ENCODE data around the gene TRIM65. TPM values are rescaled to one million over a fixed set of nuclear protein-coding genes. Genes with fewer than 3 reads are reported as not detected.

TRIM65 gene
- total and polyA plus RNA-seq, 2 donors: 14.4 to 20.2 TPM

- no peak for DNase-seq (ENCODE audit: low read depth in 6 of 9, low spot score in 9 of 9)
These were observed 24.8 kb upstream of the TRIM65 start for GRCh38 chr17:75921596-75921995.

GRCh38 chr17:75920045-75920560, 23.4 kb upstream of the TRIM65 start:
- WGBS: 96% methylated on average over 11 of the region's 11 CpGs
- Histone ChIP-seq H3K4me3 (ENCODE audit: low read length in 2 of 2) (no peak overlapping the region), H3K9me3 (ENCODE audit: control insufficient read depth in 2 of 2, insufficient read depth in 1 of 2, low read length in 1 of 2) (no peaks in the 10 kb centered on the region), H3K27ac (ENCODE audit: low read depth in 1 of 2, low read length in 1 of 2) (no peak overlapping the region), H3K36me3 (ENCODE audit: control insufficient read depth in 2 of 2, insufficient read depth in 2 of 2, low read length in 1 of 2) (peaks cover 0 to 31% of the 10 kb centered on the region in 2 donors), H3K4me1 (ENCODE audit: control insufficient read depth in 2 of 2, insufficient read depth in 2 of 2, low read length in 2 of 2) (peaks cover 0 to 3% of the 10 kb centered on the region in 2 donors), H3K27me3 (ENCODE audit: control insufficient read depth in 2 of 2, insufficient read depth in 1 of 2, low read length in 1 of 2) (no peaks in the 10 kb centered on the region)
- no peak for DNase-seq (ENCODE audit: low read depth in 6 of 9, low spot score in 9 of 9)

More at GRCh38 chr17:75921596-75921995, 24.8 kb upstream of the TRIM65 start:
- peaks cover 0 to 3% of the 10 kb centered on the region in 2 donors for H3K4me1 ChIP-seq (ENCODE audit: control insufficient read depth in 2 of 2, insufficient read depth in 2 of 2, low read length in 2 of 2)
- H3K27me3 ChIP-seq (ENCODE audit: control insufficient read depth in 2 of 2, insufficient read depth in 1 of 2, low read length in 1 of 2): no peaks in the 10 kb centered on the region
- WGBS: 98% methylated on average over 15 of the region's 15 CpGs
- peaks cover 11 to 41% of the 10 kb centered on the region in 2 donors for H3K36me3 ChIP-seq (ENCODE audit: control insufficient read depth in 2 of 2, insufficient read depth in 2 of 2, low read length in 1 of 2)
- no peak overlapping the region for H3K27ac ChIP-seq (ENCODE audit: low read depth in 1 of 2, low read length in 1 of 2)
- no peak overlapping the region for H3K4me3 ChIP-seq (ENCODE audit: low read length in 2 of 2)
- H3K9me3 ChIP-seq (ENCODE audit: control insufficient read depth in 2 of 2, insufficient read depth in 1 of 2, low read length in 1 of 2): no peaks in the 10 kb centered on the region

GRCh38 chr17:75919611-75920010, 22.9 kb upstream of the TRIM65 start:
- no peak overlapping the region for H3K4me3 ChIP-seq (ENCODE audit: low read length in 2 of 2)
- WGBS: 97% methylated on average over 22 of the region's 22 CpGs

GRCh38 chr17:75917917-75918445, 21.2 kb upstream of the TRIM65 start:
- Histone ChIP-seq H3K9me3 (ENCODE audit: control insufficient read depth in 2 of 2, insufficient read depth in 1 of 2, low read length in 1 of 2) (no peaks in the 10 kb centered on the region), H3K36me3 (ENCODE audit: control insufficient read depth in 2 of 2, insufficient read depth in 2 of 2, low read length in 1 of 2) (peaks cover 2 to 32% of the 10 kb centered on the region in 2 donors), H3K4me1 (ENCODE audit: control insufficient read depth in 2 of 2, insufficient read depth in 2 of 2, low read length in 2 of 2) (peaks cover 0 to 3% of the 10 kb centered on the region in 2 donors), H3K27me3 (ENCODE audit: control insufficient read depth in 2 of 2, insufficient read depth in 1 of 2, low read length in 1 of 2) (no peaks in the 10 kb centered on the region), H3K27ac (ENCODE audit: low read depth in 1 of 2, low read length in 1 of 2) (no peak overlapping the region), H3K4me3 (ENCODE audit: low read length in 2 of 2) (no peak overlapping the region)
- 97% methylated on average over 31 of the region's 31 CpGs for WGBS
- no peak for DNase-seq (ENCODE audit: low read depth in 6 of 9, low spot score in 9 of 9)

More at GRCh38 chr17:75919611-75920010, 22.9 kb upstream of the TRIM65 start:
- no peak for DNase-seq (ENCODE audit: low read depth in 6 of 9, low spot score in 9 of 9)
- H3K36me3 ChIP-seq (ENCODE audit: control insufficient read depth in 2 of 2, insufficient read depth in 2 of 2, low read length in 1 of 2): peaks cover 2 to 29% of the 10 kb centered on the region in 2 donors
- no peak overlapping the region for H3K27ac ChIP-seq (ENCODE audit: low read depth in 1 of 2, low read length in 1 of 2)
- H3K9me3 ChIP-seq (ENCODE audit: control insufficient read depth in 2 of 2, insufficient read depth in 1 of 2, low read length in 1 of 2): no peaks in the 10 kb centered on the region
- H3K27me3 ChIP-seq (ENCODE audit: control insufficient read depth in 2 of 2, insufficient read depth in 1 of 2, low read length in 1 of 2): no peaks in the 10 kb centered on the region
- H3K4me1 ChIP-seq (ENCODE audit: control insufficient read depth in 2 of 2, insufficient read depth in 2 of 2, low read length in 2 of 2): peaks cover 0 to 3% of the 10 kb centered on the region in 2 donors

DNA sequence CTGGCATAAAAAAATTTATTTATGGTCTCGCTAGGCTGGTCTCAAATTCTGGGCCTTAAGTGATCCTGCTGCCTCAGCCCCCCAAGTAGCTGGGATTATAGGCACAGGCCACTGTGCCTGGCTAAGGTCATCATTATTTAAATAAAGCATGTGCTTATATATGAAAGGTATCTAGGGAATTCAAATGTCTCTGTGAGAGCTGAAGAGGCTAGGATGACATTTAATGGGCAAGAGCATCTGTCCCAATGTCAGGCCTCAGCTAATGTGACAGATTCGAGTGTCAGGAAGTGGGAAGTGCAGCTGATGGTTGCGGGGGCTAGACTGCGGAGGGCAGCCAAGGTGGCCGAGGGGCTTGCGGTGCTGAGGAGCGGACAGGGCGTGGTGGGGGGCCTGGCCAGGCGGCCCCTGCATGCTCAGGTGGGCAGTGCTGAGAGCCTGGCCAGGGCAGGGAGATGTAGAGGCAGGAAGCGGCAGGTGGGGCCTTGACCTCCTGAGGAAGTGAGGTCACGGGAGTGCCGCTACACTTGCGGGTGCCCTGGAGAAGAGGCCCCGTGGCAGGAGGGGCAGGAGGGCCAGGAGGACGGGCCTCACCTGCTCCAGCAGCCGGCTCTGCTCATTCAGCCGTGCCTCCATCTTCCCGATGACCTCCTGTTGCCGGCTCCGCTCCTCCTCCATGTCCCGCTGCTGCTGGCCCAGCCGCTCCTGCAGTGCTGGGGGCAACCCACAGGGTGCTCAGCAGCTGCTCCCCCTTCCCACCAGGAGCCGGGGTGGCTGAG, 20.6 kb upstream of the TRIM65 start:
- Histone ChIP-seq H3K36me3 (ENCODE audit: control insufficient read depth in 2 of 2, insufficient read depth in 2 of 2, low read length in 1 of 2) (peaks cover 2 to 28% of the 10 kb centered on the region in 2 donors), H3K27ac (ENCODE audit: low read depth in 1 of 2, low read length in 1 of 2) (no peak overlapping the region), H3K4me3 (ENCODE audit: low read length in 2 of 2) (no peak overlapping the region), H3K27me3 (ENCODE audit: control insufficient read depth in 2 of 2, insufficient read depth in 1 of 2, low read length in 1 of 2) (no peaks in the 10 kb centered on the region), H3K9me3 (ENCODE audit: control insufficient read depth in 2 of 2, insufficient read depth in 1 of 2, low read length in 1 of 2) (no peaks in the 10 kb centered on the region), H3K4me1 (ENCODE audit: control insufficient read depth in 2 of 2, insufficient read depth in 2 of 2, low read length in 2 of 2) (peaks cover 0 to 3% of the 10 kb centered on the region in 2 donors)
- no peak for DNase-seq (ENCODE audit: low read depth in 6 of 9, low spot score in 9 of 9)
- 86% methylated on average over 23 of the region's 23 CpGs for WGBS

DNA sequence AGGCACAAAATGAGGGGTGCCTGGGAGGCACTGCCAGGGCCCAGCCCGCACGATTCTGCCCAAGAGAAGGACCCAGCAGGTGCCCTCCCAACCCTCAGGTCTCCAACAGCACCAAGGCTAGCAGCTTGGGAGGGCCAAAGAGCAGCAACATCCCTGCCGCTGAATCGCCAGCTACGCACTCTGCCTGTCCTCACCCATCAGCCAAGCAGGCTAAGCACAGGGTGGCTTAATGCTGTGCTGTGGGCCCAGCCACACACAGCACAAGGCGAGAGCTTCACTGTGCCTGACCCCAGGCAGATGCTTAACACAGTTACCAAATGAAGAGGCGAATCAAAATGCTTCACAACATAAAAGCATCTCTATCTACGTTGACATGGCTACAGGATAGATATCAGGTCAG, 18.5 kb upstream of the TRIM65 start:
- no peaks in the 10 kb centered on the region for H3K27me3 ChIP-seq (ENCODE audit: control insufficient read depth in 2 of 2, insufficient read depth in 1 of 2, low read length in 1 of 2)
- no peaks in the 10 kb centered on the region for H3K9me3 ChIP-seq (ENCODE audit: control insufficient read depth in 2 of 2, insufficient read depth in 1 of 2, low read length in 1 of 2)
- H3K4me1 ChIP-seq (ENCODE audit: control insufficient read depth in 2 of 2, insufficient read depth in 2 of 2, low read length in 2 of 2): peaks cover 0 to 5% of the 10 kb centered on the region in 2 donors
- H3K4me3 ChIP-seq (ENCODE audit: low read length in 2 of 2): no peak overlapping the region
- no peak overlapping the region for H3K27ac ChIP-seq (ENCODE audit: low read depth in 1 of 2, low read length in 1 of 2)
- no peak for DNase-seq (ENCODE audit: low read depth in 6 of 9, low spot score in 9 of 9)
- peaks cover 5 to 32% of the 10 kb centered on the region in 2 donors for H3K36me3 ChIP-seq (ENCODE audit: control insufficient read depth in 2 of 2, insufficient read depth in 2 of 2, low read length in 1 of 2)
- WGBS: 86% methylated on average over 8 of the region's 8 CpGs

DNA sequence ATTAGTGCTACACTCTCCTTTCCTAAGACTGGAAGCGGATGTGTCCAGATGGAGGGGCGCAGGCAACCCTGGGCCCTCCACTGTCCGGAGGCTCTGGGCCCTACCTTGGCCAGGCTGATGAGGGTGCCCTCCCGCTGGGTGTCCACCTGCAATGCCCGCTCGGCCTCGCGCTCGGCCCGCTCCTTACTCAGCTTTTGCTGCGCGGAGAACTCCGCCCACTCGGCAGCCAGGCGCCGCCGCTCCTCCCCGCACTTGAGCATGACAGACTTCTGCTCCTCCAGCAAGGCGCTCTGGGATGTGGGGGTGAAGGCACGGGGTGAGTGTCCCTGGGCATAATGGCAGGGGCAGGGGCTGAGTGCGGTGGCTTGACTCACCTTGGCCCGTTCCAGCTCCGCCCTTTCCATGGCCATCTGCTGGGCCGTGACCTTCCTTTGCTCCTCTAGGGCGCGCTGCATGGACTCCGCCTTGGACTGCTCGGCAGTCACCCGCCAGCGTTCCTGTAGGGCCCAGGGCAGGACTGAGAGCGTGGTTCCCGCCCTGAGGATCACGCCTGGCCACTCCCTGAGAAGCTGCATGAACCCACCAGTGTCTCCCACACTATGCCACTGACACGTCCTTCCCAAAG, 18.0 kb upstream of the TRIM65 start:
- WGBS: 98% methylated on average over 34 of the region's 34 CpGs
- DNase-seq (ENCODE audit: low read depth in 6 of 9, low spot score in 9 of 9): no peak
- H3K27ac ChIP-seq (ENCODE audit: low read depth in 1 of 2, low read length in 1 of 2): no peak overlapping the region

GRCh38 chr17:75913537-75914210, 16.9 kb upstream of the TRIM65 start:
- H3K27ac ChIP-seq (ENCODE audit: low read depth in 1 of 2, low read length in 1 of 2): no peak overlapping the region
- whole genome bisulfite sequencing: 98% methylated on average over 32 of the region's 32 CpGs

More for the DNA sequence above, 18.0 kb upstream of the TRIM65 start:
- Histone ChIP-seq H3K4me3 (ENCODE audit: low read length in 2 of 2) (no peak overlapping the region), H3K4me1 (ENCODE audit: control insufficient read depth in 2 of 2, insufficient read depth in 2 of 2, low read length in 2 of 2) (peaks cover 3 to 10% of the 10 kb centered on the region in 2 donors), H3K27me3 (ENCODE audit: control insufficient read depth in 2 of 2, insufficient read depth in 1 of 2, low read length in 1 of 2) (no peaks in the 10 kb centered on the region), H3K9me3 (ENCODE audit: control insufficient read depth in 2 of 2, insufficient read depth in 1 of 2, low read length in 1 of 2) (no peaks in the 10 kb centered on the region), H3K36me3 (ENCODE audit: control insufficient read depth in 2 of 2, insufficient read depth in 2 of 2, low read length in 1 of 2) (peaks cover 5 to 27% of the 10 kb centered on the region in 2 donors)

More at GRCh38 chr17:75913537-75914210, 16.9 kb upstream of the TRIM65 start:
- no peak for DNase-seq (ENCODE audit: low read depth in 6 of 9, low spot score in 9 of 9)
- H3K27me3 ChIP-seq (ENCODE audit: control insufficient read depth in 2 of 2, insufficient read depth in 1 of 2, low read length in 1 of 2): no peaks in the 10 kb centered on the region
- H3K4me1 ChIP-seq (ENCODE audit: control insufficient read depth in 2 of 2, insufficient read depth in 2 of 2, low read length in 2 of 2): peaks cover 11 to 17% of the 10 kb centered on the region in 2 donors
- H3K36me3 ChIP-seq (ENCODE audit: control insufficient read depth in 2 of 2, insufficient read depth in 2 of 2, low read length in 1 of 2): peaks cover 5 to 22% of the 10 kb centered on the region in 2 donors
- no peaks in the 10 kb centered on the region for H3K9me3 ChIP-seq (ENCODE audit: control insufficient read depth in 2 of 2, insufficient read depth in 1 of 2, low read length in 1 of 2)
- no peak overlapping the region for H3K4me3 ChIP-seq (ENCODE audit: low read length in 2 of 2)
